GM19455 (cell line): Measurements from ENCODE around the gene ANO9.
"Not testable (repeated sequence)": the region's sequence is repeated elsewhere in the genome, so short reads cannot be mapped to it uniquely, and the experiment has no call there.

ENCODE experiments used
- ATAC-seq: cut with Tn5 transposase; IDR thresholded peaks from one replicate; pipeline ENCODE4 v1.9.1; 2021; ENCODE audit not compliant: unreplicated experiment

ANO9 gene

GRCh38 chr11:389369-389768, 52.4 kb downstream of the ANO9 start:
- ATAC-seq = not testable (repeated sequence)

- ATAC-seq = no peak
Observed at GRCh38 chr11:387193-387793, 54.5 kb downstream of the ANO9 start.

- no peak for ATAC-seq
Observed at GRCh38 chr11:386483-386882, 55.3 kb downstream of the ANO9 start.

GRCh38 chr11:385594-386351, 56.0 kb downstream of the ANO9 start:
- no peak for ATAC-seq

- ATAC-seq = no peak
Observed at GRCh38 chr11:384511-384910, 57.3 kb downstream of the ANO9 start.

GRCh38 chr11:383431-383830, 58.4 kb downstream of the ANO9 start:
- ATAC-seq = no peak

- ATAC-seq = no peak
Observed at GRCh38 chr11:382081-382629, 59.7 kb downstream of the ANO9 start.

- no peak for ATAC-seq
Observed at GRCh38 chr11:381501-382072, 60.2 kb downstream of the ANO9 start.

GRCh38 chr11:380996-381395, 60.8 kb downstream of the ANO9 start:
- ATAC-seq = no peak

- ATAC-seq = no peak
Observed at GRCh38 chr11:380491-380890, 61.3 kb downstream of the ANO9 start.

- no peak for ATAC-seq
Observed at GRCh38 chr11:380095-380480, 61.7 kb downstream of the ANO9 start.

GRCh38 chr11:379205-380094, 62.4 kb downstream of the ANO9 start:
- no peak for ATAC-seq

GRCh38 chr11:377883-378500, 63.8 kb downstream of the ANO9 start:
- ATAC-seq = no peak

GRCh38 chr11:377174-377865, 64.5 kb downstream of the ANO9 start:
- no peak for ATAC-seq

GRCh38 chr11:376531-377173, 65.2 kb downstream of the ANO9 start:
- no peak for ATAC-seq

- no peak for ATAC-seq
Observed at GRCh38 chr11:375065-376025, 66.5 kb downstream of the ANO9 start.

GRCh38 chr11:373716-374551, 67.9 kb downstream of the ANO9 start:
- ATAC-seq = no peak
